HEK293 (cell line): ENCODE measurements around the gene ISM1.

Experiments
- CTCF ChIA-PET: fragments of 350-600 bp; formaldehyde crosslinking; extraction: SDS; loops from one replicate; lab custom pipeline; 2021; ENCODE audit warnings: antibody characterized with exemption; lab: Yijun Ruan, JAX
- POLR2A ChIA-PET: fragments of 300-600 bp; formaldehyde crosslinking; extraction: SDS; loops from one replicate; lab custom pipeline; 2020; ENCODE audit warnings: antibody characterized with exemption, inconsistent platforms; lab: Yijun Ruan, JAX
- H3K27ac ChIP-seq: fragments of 200-500 bp; sonication (Bioruptor generic); 2 replicates; pipeline ENCODE4 v1.5.1; 2014; ENCODE audit warnings: low read depth, low read length, control low read depth, inconsistent platforms; ENCODE audit errors: extremely low read depth
- H3K36me3 ChIP-seq, 2 experiments: fragments of 200-500 bp in 1 of 2; sonication (Bioruptor generic) in 1 of 2; 1 replicate in 1 of 2; 2 replicates in 1 of 2; pipeline ENCODE4 v1.5.1; 2014 to 2017; ENCODE audit warnings: inconsistent platforms in 2 of 2, low read length in 2 of 2; ENCODE audit not compliant: control insufficient read depth in 2 of 2, insufficient read depth in 1 of 2
- H3K4me1 ChIP-seq: fragments of 200-500 bp; sonication (Bioruptor generic); 2 replicates; pipeline ENCODE4 v1.5.1; 2014; ENCODE audit warnings: mild to moderate bottlenecking, low read length, inconsistent platforms; ENCODE audit not compliant: control insufficient read depth, insufficient read depth
- H3K4me3 ChIP-seq: 2 replicates; pipeline ENCODE4 v1.5.1; 2011; ENCODE audit warnings: low read depth, mild to moderate bottlenecking, control low read depth, low read length, moderate library complexity
- H3K9me3 ChIP-seq: fragments of 200-500 bp; sonication (Bioruptor generic); 2 replicates; pipeline ENCODE4 v1.5.1; 2014; ENCODE audit warnings: low read depth, low read length, inconsistent platforms; ENCODE audit not compliant: control insufficient read depth, insufficient read depth
- GLIS1 ChIP-seq: fragments of 450-650 bp; formaldehyde crosslinking; IDR thresholded peaks from 2 replicates; pipeline ENCODE4 v1.5.1; 2016; ENCODE audit warnings: missing biosample characterization, missing genetic modification characterization
- REPIN1 ChIP-seq: fragments of 450-650 bp; formaldehyde crosslinking; IDR thresholded peaks from 2 replicates; pipeline ENCODE4 v1.5.1; 2017; ENCODE audit warnings: missing biosample characterization, missing genetic modification characterization, low read depth
- ZEB2 ChIP-seq: fragments of 450-650 bp; formaldehyde crosslinking; IDR thresholded peaks from 2 replicates; pipeline ENCODE4 v1.5.1; 2016; ENCODE audit warnings: missing biosample characterization, missing genetic modification characterization
- ZIC2 ChIP-seq: fragments of 450-650 bp; formaldehyde crosslinking; IDR thresholded peaks from 2 replicates; pipeline ENCODE4 v1.5.1; 2016; ENCODE audit warnings: missing biosample characterization, missing genetic modification characterization
- ZNF155 ChIP-seq: fragments of 450-650 bp; formaldehyde crosslinking; IDR thresholded peaks from 2 replicates; pipeline ENCODE4 v1.5.1; 2016; ENCODE audit warnings: missing biosample characterization, missing genetic modification characterization
- ZNF16 ChIP-seq: fragments of 450-650 bp; formaldehyde crosslinking; IDR thresholded peaks from 2 replicates; pipeline ENCODE4 v1.5.1; 2016; ENCODE audit warnings: low read depth, missing biosample characterization, missing genetic modification characterization
- ZNF169 ChIP-seq: fragments of 450-650 bp; formaldehyde crosslinking; IDR thresholded peaks from 2 replicates; pipeline ENCODE4 v1.5.1; 2016; ENCODE audit warnings: missing biosample characterization, missing genetic modification characterization
- ZNF174 ChIP-seq: fragments of 450-650 bp; formaldehyde crosslinking; IDR thresholded peaks from 2 replicates; pipeline ENCODE4 v1.5.0; 2017; ENCODE audit warnings: missing biosample characterization, mild to moderate bottlenecking, missing genetic modification characterization
- ZNF2 ChIP-seq: fragments of 450-650 bp; formaldehyde crosslinking; IDR thresholded peaks from 2 replicates; pipeline ENCODE4 v1.5.1; 2016; ENCODE audit warnings: missing biosample characterization, missing genetic modification characterization
- ZNF211 ChIP-seq: fragments of 450-650 bp; formaldehyde crosslinking; IDR thresholded peaks from 2 replicates; pipeline ENCODE4 v1.5.1; 2016; ENCODE audit warnings: low read depth, missing biosample characterization, missing genetic modification characterization
- ZNF248 ChIP-seq: fragments of 450-650 bp; formaldehyde crosslinking; IDR thresholded peaks from 2 replicates; pipeline ENCODE4 v1.5.1; 2017; ENCODE audit warnings: missing biosample characterization, missing genetic modification characterization
- ZNF350 ChIP-seq: fragments of 450-650 bp; formaldehyde crosslinking; IDR thresholded peaks from 2 replicates; pipeline ENCODE4 v1.5.0; 2017; ENCODE audit warnings: missing biosample characterization, mild to moderate bottlenecking, missing genetic modification characterization
- ZNF423 ChIP-seq: fragments of 450-650 bp; formaldehyde crosslinking; IDR thresholded peaks from 2 replicates; pipeline ENCODE4 v1.5.1; 2016; ENCODE audit warnings: missing biosample characterization, missing genetic modification characterization
- ZNF510 ChIP-seq: fragments of 450-650 bp; formaldehyde crosslinking; IDR thresholded peaks from 2 replicates; pipeline ENCODE4 v1.5.1; 2018; ENCODE audit warnings: mild to moderate bottlenecking, missing genetic modification characterization, missing biosample characterization; ENCODE audit not compliant: insufficient replicate concordance
- ZNF544 ChIP-seq: fragments of 450-650 bp; formaldehyde crosslinking; IDR thresholded peaks from 2 replicates; pipeline ENCODE4 v1.5.0; 2017; ENCODE audit warnings: missing biosample characterization, missing genetic modification characterization
- ZNF558 ChIP-seq: fragments of 450-650 bp; formaldehyde crosslinking; IDR thresholded peaks from 2 replicates; pipeline ENCODE4 v1.5.1; 2016; ENCODE audit warnings: missing biosample characterization, missing genetic modification characterization
- ZNF561 ChIP-seq: fragments of 450-650 bp; IDR thresholded peaks from 2 replicates; pipeline ENCODE4 v1.5.1; 2018; ENCODE audit warnings: missing biosample characterization, missing genetic modification characterization, borderline replicate concordance
- ZNF610 ChIP-seq: fragments of 450-650 bp; formaldehyde crosslinking; IDR thresholded peaks from 2 replicates; pipeline ENCODE4 v1.5.1; 2016; ENCODE audit warnings: missing biosample characterization, missing genetic modification characterization, borderline replicate concordance
- ZNF658 ChIP-seq: fragments of 450-650 bp; formaldehyde crosslinking; IDR thresholded peaks from 2 replicates; pipeline ENCODE4; 2016; ENCODE audit warnings: missing biosample characterization, missing genetic modification characterization
- TF ChIP-seq, protein P1 (sequence below): fragments of 450-650 bp; formaldehyde crosslinking; IDR thresholded peaks from 2 replicates; pipeline ENCODE4 v1.5.1; 2016; ENCODE audit warnings: missing biosample characterization, missing genetic modification characterization
- TF ChIP-seq, protein P2 (sequence below): fragments of 450-650 bp; formaldehyde crosslinking; IDR thresholded peaks from 2 replicates; pipeline ENCODE4 v1.5.1; 2016; ENCODE audit warnings: missing biosample characterization, missing genetic modification characterization
- TF ChIP-seq, protein P3 (sequence below): fragments of 450-650 bp; formaldehyde crosslinking; IDR thresholded peaks from 2 replicates; pipeline ENCODE4 v1.5.1; 2017; ENCODE audit warnings: missing biosample characterization, missing genetic modification characterization
- TF ChIP-seq, protein P4 (sequence below): fragments of 450-650 bp; formaldehyde crosslinking; optimal IDR thresholded peaks from 2 replicates; pipeline ENCODE3; 2016; ENCODE audit warnings: missing biosample characterization, mild to moderate bottlenecking, missing genetic modification characterization

Gene ISM1

DNA sequence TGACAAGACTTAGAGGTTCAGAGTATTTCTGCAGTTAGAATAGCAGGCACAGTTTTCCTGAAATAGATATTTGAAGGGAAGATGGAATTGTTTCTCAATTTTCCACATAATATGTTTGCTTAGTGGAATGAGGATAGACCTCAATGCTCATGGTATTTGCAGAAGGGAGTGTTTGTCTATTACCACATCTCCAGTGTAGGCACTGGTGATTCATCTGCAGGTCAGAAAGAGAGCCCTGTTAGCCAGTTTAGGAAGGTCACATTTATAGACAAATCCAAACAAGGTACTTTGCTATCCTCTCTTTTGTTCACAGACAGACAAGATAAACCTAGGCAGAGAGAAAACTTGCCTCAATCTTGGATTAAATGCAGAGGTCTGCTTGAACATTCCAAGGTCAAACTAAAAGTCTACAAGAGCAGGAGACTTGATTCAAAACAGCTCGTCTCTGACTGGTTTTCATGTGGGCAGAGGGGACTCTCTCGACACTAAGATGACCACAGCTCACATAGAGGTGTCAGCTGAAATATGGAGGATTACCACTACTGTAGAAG, 22.8 kb downstream of the ISM1 start (continued):
- TF ChIP-seq, protein P1, sequence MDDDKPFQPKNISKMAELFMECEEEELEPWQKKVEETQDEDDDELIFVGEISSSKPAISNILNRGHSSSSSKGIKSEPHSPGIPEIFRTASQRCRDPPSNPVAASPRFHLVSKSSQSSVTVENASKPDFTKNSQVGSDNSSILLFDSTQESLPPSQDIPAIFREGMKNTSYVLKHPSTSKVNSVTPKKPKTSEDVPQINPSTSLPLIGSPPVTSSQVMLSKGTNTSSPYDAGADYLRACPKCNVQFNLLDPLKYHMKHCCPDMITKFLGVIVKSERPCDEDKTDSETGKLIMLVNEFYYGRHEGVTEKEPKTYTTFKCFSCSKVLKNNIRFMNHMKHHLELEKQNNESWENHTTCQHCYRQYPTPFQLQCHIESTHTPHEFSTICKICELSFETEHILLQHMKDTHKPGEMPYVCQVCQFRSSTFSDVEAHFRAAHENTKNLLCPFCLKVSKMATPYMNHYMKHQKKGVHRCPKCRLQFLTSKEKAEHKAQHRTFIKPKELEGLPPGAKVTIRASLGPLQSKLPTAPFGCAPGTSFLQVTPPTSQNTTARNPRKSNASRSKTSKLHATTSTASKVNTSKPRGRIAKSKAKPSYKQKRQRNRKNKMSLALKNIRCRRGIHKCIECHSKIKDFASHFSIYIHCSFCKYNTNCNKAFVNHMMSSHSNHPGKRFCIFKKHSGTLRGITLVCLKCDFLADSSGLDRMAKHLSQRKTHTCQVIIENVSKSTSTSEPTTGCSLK (tag by site-specific recombination): no peak
- TF ChIP-seq ZNF248 (tag by site-specific recombination): no peak
- TF ChIP-seq ZNF169: no peak

DNA sequence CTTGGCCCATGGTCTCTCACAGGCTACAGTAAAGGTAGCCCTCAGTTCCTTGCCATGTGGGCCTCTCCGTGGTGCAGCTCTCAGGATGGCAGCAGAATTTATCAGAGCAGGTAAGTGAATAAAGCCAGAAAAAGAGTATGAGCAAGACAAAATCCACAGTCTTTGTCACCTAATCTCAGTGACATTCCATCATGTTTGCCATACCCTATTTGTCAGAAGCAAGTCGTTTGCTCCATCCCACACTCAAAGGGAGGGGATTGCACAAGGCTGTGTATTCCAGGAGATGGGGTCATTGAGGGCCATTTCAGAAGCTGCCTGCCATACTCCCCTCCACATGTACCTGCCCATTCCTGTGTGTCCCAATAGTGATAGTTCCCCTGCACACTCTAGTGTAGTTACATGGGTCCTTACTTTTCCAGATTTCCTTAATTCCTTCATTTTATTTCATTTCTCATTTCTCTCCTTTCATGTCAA, 24.2 kb downstream of the ISM1 start:
- POLR2A ChIA-PET: no interaction called here
- H3K27ac ChIP-seq: no peak overlapping the region
- H3K9me3 ChIP-seq: no peaks in the 10 kb centered on the region
- CTCF ChIA-PET: interaction anchor here (0.7 kb wide), 1 partner anchor 599 kb away, joined by 3 read pairs; no protein-coding TSS in a partner anchor
- H3K4me1 ChIP-seq: no peaks in the 10 kb centered on the region
- H3K4me3 ChIP-seq: no peak overlapping the region
- TF ChIP-seq REPIN1 (tag by site-specific recombination) (no peak), ZNF16 (tag by site-specific recombination) (no peak), ZNF510 (tag by site-specific recombination) (no peak), GLIS1 (tag by site-specific recombination) (no peak), ZNF610 (tag by site-specific recombination) (no peak)
- TF ChIP-seq, protein P2, sequence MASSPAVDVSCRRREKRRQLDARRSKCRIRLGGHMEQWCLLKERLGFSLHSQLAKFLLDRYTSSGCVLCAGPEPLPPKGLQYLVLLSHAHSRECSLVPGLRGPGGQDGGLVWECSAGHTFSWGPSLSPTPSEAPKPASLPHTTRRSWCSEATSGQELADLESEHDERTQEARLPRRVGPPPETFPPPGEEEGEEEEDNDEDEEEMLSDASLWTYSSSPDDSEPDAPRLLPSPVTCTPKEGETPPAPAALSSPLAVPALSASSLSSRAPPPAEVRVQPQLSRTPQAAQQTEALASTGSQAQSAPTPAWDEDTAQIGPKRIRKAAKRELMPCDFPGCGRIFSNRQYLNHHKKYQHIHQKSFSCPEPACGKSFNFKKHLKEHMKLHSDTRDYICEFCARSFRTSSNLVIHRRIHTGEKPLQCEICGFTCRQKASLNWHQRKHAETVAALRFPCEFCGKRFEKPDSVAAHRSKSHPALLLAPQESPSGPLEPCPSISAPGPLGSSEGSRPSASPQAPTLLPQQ: no peak
- H3K36me3 ChIP-seq: no peaks in the 10 kb centered on the region

DNA sequence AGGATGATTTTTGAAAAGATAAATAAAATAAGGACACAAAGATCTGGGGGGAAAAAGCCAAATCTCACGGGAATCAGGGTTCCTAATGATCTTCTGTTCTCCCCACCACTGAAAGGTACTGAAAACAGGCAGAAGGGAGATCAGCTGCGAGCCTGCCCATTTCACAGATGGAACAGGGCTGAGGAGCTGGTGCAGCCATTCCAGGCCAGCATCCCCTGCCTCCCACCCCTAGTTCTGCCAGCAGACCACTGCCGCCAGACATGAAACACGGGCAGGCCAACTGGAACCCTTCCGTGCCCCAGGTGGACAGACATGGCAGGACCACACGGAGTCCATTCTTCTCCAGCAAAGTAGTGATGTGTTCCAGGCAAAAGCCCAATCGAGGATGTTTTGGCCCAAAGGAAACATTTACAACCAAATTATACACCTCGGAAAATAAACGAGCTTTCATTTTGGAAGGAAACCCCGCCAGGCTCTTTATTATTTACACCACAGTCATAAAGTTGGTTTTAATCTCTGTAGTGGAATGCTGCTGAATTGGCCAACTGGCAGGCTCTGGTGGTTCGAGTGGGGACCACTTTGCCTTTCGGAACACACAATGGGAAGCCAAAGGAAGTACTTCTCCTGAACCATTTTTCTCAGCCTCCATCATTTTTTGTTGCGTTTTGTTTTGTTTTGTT, 28.2 kb downstream of the ISM1 start:
- CTCF ChIA-PET: interaction anchor here (1.2 kb wide), 1 partner anchor 53 kb away, joined by 3 read pairs; no protein-coding TSS in a partner anchor
- POLR2A ChIA-PET: no interaction called here
- H3K4me1 ChIP-seq: no peaks in the 10 kb centered on the region
- H3K36me3 ChIP-seq: no peaks in the 10 kb centered on the region
- no peak overlapping the region for H3K27ac ChIP-seq
- no peak overlapping the region for H3K4me3 ChIP-seq
- TF ChIP-seq ZNF2 (no peak), ZNF350 (tag by site-specific recombination) (no peak), ZNF658 (tag by site-specific recombination) (no peak), ZNF558 (tag by site-specific recombination) (no peak), ZNF561 (no peak), ZNF174 (tag by site-specific recombination) (no peak), ZIC2 (tag by site-specific recombination) (no peak), ZNF423 (tag by site-specific recombination) (no peak), ZNF211 (tag by site-specific recombination) (no peak), ZNF544 (tag by site-specific recombination) (no peak), ZNF155 (no peak), ZEB2 (tag by site-specific recombination) (no peak)
- TF ChIP-seq, protein P3, sequence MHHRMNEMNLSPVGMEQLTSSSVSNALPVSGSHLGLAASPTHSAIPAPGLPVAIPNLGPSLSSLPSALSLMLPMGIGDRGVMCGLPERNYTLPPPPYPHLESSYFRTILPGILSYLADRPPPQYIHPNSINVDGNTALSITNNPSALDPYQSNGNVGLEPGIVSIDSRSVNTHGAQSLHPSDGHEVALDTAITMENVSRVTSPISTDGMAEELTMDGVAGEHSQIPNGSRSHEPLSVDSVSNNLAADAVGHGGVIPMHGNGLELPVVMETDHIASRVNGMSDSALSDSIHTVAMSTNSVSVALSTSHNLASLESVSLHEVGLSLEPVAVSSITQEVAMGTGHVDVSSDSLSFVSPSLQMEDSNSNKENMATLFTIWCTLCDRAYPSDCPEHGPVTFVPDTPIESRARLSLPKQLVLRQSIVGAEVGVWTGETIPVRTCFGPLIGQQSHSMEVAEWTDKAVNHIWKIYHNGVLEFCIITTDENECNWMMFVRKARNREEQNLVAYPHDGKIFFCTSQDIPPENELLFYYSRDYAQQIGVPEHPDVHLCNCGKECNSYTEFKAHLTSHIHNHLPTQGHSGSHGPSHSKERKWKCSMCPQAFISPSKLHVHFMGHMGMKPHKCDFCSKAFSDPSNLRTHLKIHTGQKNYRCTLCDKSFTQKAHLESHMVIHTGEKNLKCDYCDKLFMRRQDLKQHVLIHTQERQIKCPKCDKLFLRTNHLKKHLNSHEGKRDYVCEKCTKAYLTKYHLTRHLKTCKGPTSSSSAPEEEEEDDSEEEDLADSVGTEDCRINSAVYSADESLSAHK: no peak
- TF ChIP-seq, protein P4, sequence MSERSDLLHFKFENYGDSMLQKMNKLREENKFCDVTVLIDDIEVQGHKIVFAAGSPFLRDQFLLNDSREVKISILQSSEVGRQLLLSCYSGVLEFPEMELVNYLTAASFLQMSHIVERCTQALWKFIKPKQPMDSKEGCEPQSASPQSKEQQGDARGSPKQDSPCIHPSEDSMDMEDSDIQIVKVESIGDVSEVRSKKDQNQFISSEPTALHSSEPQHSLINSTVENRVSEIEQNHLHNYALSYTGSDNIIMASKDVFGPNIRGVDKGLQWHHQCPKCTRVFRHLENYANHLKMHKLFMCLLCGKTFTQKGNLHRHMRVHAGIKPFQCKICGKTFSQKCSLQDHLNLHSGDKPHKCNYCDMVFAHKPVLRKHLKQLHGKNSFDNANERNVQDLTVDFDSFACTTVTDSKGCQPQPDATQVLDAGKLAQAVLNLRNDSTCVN (tag by site-specific recombination): no peak
- no peaks in the 10 kb centered on the region for H3K9me3 ChIP-seq
